K562 (cell line): ENCODE results near the gene HSD3B7. TPM values are rescaled to one million over a fixed set of nuclear protein-coding genes. Genes with fewer than 3 reads are reported as not detected.

ENCODE experiments used
- CBFA2T2 ChIP-seq: fragments of 450-650 bp; conservative IDR thresholded peaks from 2 replicates; pipeline ENCODE4 v1.6.1; 2017; ENCODE audit warnings: mild to moderate bottlenecking
- GATA2 ChIP-seq: sonication (generic); formaldehyde crosslinking; IDR thresholded peaks from 2 replicates; pipeline ENCODE4 v1.4.0; 2020; ENCODE audit warnings: mild to moderate bottlenecking, missing genetic modification reagents
- KLF16 ChIP-seq: IDR thresholded peaks from 2 replicates; pipeline ENCODE4 v1.6.1; 2016; ENCODE audit warnings: antibody characterized with exemption
- MTA1 ChIP-seq: fragments of 450-650 bp; IDR thresholded peaks from 2 replicates; pipeline ENCODE4 v1.6.1; 2017; ENCODE audit warnings: borderline replicate concordance
- NCOA2 ChIP-seq, 2 experiments: fragments of 450-650 bp; IDR thresholded peaks; 2 replicates each; pipeline ENCODE4 v1.6.1; 2018; ENCODE audit warnings: mild to moderate bottlenecking in 2 of 2, moderate library complexity in 1 of 2; ENCODE audit not compliant: partially characterized antibody in 2 of 2
- POLR2G ChIP-seq: fragments of 200-400 bp; formaldehyde crosslinking; IDR thresholded peaks from 2 replicates; pipeline ENCODE4 v1.6.1; 2017; ENCODE audit warnings: low read depth, mild to moderate bottlenecking, antibody characterized with exemption, low read length, moderate library complexity
- SAP30 ChIP-seq: fragments of 200-600 bp; sonication (generic); IDR thresholded peaks from 2 replicates; pipeline ENCODE4 v1.6.1; 2012; ENCODE audit warnings: borderline replicate concordance, low read depth, mild to moderate bottlenecking, moderate library complexity, low read length, control low read depth, inconsistent platforms; ENCODE audit not compliant: insufficient read depth, poor library complexity, severe bottlenecking
- ZNF232 ChIP-seq: sonication (generic); formaldehyde crosslinking; IDR thresholded peaks from 2 replicates; pipeline ENCODE4 v1.8.0; 2022; ENCODE audit warnings: mild to moderate bottlenecking, missing genetic modification reagents
- ZNF436 ChIP-seq: fragments of 250-450, 450-650 bp; sonication (Bioruptor Pico); formaldehyde crosslinking; IDR thresholded peaks from 2 replicates; pipeline ENCODE4 v1.7.0; 2020; ENCODE audit warnings: mild to moderate bottlenecking
- polyA plus RNA-seq, 8 experiments: library from polyadenylated mRNA; depleted of rRNA in 4 of 8; stranded (reverse) in 5 of 8; unstranded in 3 of 8; fragments of >200 nt; fragmentation: Nextera tagmentation in 2 of 8; fragmentation: Illumina TruSeq in 1 of 8; extraction: Ambion mirVana in 2 of 8; extraction: Trizol in 1 of 8; gene quantifications; 2 replicates each; pipeline versions ENCODE4 v1.2.1 to v1.2.3, GENCODE V29; 2011 to 2014; ENCODE audit warnings: inconsistent platforms in 1 of 8, missing spikeins in 1 of 8
- total RNA-seq, 7 experiments: library from RNA; depleted of rRNA in 6 of 7; stranded (reverse); fragments of >200 nt in 6 of 7; fragmentation: Illumina TruSeq in 2 of 7; extraction: Trizol in 2 of 7; gene quantifications; 2 replicates each; pipeline versions ENCODE4 v1.2.1 to v1.2.3, GENCODE V29; 2011 to 2021; ENCODE audit warnings: low replicate concordance in 1 of 7
- TF ChIP-seq, protein P1 (sequence below): sonication (generic); formaldehyde crosslinking; IDR thresholded peaks from 2 replicates; pipeline ENCODE4 v1.8.1; 2023; ENCODE audit warnings: missing genetic modification reagents, mild to moderate bottlenecking, borderline replicate concordance
- TF ChIP-seq, protein P2 (sequence below): fragments of 450-650 bp; formaldehyde crosslinking; IDR thresholded peaks from 2 replicates; pipeline ENCODE4 v1.4.0; 2022; ENCODE audit warnings: mild to moderate bottlenecking, moderate library complexity
- TF ChIP-seq, protein P3 (sequence below): sonication (generic); formaldehyde crosslinking; IDR thresholded peaks from 2 replicates; pipeline ENCODE4 v1.9.0; 2022; ENCODE audit warnings: mild to moderate bottlenecking, missing genetic modification reagents
- TF ChIP-seq, protein P4 (sequence below): fragments of 250-450 bp; sonication (Bioruptor Pico); IDR thresholded peaks from 2 replicates; pipeline ENCODE4 v1.4.0; 2020; ENCODE audit warnings: mild to moderate bottlenecking
- TF ChIP-seq, protein P5 (sequence below): sonication (generic); formaldehyde crosslinking; IDR thresholded peaks from 2 replicates; pipeline ENCODE4 v1.8.1; 2023; ENCODE audit warnings: mild to moderate bottlenecking, missing genetic modification reagents
- TF ChIP-seq, protein P6 (sequence below): fragments of 450-650 bp; formaldehyde crosslinking; IDR thresholded peaks from 2 replicates; pipeline ENCODE4 v1.4.0; 2020; ENCODE audit warnings: mild to moderate bottlenecking, moderate library complexity

The HSD3B7 gene
- total and polyA plus RNA-seq, 9 of the 15 experiments (the other 6 are each of a cell fraction or from before 2014, with no cell fraction given): 5.4 to 49.1 (median 23.0) TPM

DNA sequence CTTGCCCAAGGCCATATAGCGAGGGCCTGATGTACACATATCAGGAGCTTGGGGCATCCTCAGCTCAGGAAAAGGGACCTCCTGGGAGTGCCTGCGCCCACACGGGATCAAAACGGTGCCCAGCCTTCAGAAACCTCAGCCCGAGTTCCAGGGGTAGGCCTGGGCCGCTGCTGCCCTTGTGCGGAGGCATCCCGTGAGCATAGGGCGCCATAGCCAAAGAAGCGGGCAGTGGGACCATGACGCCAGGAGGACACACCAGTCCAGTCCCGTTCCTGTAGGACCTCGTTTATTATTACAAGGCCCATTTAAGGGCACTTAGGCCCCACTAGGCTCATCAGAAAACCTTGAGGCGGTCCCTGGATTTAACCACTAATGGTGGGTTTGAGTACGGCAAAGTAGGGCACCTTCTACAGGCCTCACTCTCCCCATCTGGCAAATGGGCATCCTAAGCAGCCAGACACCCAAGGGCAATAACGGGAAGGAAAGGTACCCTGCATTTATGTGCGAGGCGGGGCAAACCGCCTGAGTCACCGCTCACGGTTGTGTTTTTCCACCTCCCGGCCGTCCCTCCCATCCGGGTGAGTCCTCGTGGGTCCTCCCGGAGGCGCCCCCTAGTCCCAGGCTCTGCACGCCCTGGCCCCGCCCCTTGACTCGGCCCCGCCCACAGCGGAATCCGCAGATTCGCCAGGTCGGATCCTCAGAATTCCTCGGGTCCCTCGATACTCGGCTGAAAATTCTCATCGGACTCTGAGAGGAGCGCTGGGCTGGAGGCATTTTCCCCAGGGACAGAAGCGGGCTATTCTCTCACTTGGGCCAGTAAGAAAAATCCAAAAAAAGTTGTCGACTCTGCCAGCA lies 28.2 kb upstream of the HSD3B7 start (continued):
- no peak for TF ChIP-seq MTA1
- no peak for TF ChIP-seq NCOA2 (IDR thresholded peaks at IDR 0.05; ENCODE audit: partially characterized antibody in 2 of 2)
- TF ChIP-seq CBFA2T2: no peak
- TF ChIP-seq, protein P1, sequence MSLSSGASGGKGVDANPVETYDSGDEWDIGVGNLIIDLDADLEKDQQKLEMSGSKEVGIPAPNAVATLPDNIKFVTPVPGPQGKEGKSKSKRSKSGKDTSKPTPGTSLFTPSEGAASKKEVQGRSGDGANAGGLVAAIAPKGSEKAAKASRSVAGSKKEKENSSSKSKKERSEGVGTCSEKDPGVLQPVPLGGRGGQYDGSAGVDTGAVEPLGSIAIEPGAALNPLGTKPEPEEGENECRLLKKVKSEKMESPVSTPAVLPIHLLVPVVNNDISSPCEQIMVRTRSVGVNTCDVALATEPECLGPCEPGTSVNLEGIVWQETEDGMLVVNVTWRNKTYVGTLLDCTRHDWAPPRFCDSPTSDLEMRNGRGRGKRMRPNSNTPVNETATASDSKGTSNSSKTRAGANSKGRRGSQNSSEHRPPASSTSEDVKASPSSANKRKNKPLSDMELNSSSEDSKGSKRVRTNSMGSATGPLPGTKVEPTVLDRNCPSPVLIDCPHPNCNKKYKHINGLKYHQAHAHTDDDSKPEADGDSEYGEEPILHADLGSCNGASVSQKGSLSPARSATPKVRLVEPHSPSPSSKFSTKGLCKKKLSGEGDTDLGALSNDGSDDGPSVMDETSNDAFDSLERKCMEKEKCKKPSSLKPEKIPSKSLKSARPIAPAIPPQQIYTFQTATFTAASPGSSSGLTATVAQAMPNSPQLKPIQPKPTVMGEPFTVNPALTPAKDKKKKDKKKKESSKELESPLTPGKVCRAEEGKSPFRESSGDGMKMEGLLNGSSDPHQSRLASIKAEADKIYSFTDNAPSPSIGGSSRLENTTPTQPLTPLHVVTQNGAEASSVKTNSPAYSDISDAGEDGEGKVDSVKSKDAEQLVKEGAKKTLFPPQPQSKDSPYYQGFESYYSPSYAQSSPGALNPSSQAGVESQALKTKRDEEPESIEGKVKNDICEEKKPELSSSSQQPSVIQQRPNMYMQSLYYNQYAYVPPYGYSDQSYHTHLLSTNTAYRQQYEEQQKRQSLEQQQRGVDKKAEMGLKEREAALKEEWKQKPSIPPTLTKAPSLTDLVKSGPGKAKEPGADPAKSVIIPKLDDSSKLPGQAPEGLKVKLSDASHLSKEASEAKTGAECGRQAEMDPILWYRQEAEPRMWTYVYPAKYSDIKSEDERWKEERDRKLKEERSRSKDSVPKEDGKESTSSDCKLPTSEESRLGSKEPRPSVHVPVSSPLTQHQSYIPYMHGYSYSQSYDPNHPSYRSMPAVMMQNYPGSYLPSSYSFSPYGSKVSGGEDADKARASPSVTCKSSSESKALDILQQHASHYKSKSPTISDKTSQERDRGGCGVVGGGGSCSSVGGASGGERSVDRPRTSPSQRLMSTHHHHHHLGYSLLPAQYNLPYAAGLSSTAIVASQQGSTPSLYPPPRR (CRISPR knock-in tag): no peak
- TF ChIP-seq GATA2 (CRISPR knock-in tag): no peak
- TF ChIP-seq POLR2G: peak; percentile 62
- TF ChIP-seq KLF16: no peak
- TF ChIP-seq SAP30: no peak
- TF ChIP-seq, protein P2, sequence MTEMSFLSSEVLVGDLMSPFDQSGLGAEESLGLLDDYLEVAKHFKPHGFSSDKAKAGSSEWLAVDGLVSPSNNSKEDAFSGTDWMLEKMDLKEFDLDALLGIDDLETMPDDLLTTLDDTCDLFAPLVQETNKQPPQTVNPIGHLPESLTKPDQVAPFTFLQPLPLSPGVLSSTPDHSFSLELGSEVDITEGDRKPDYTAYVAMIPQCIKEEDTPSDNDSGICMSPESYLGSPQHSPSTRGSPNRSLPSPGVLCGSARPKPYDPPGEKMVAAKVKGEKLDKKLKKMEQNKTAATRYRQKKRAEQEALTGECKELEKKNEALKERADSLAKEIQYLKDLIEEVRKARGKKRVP (CRISPR knock-in tag): no peak
- TF ChIP-seq ZNF436 (CRISPR knock-in tag): no peak
- no peak for TF ChIP-seq ZNF232 (CRISPR knock-in tag)
- TF ChIP-seq, protein P3, sequence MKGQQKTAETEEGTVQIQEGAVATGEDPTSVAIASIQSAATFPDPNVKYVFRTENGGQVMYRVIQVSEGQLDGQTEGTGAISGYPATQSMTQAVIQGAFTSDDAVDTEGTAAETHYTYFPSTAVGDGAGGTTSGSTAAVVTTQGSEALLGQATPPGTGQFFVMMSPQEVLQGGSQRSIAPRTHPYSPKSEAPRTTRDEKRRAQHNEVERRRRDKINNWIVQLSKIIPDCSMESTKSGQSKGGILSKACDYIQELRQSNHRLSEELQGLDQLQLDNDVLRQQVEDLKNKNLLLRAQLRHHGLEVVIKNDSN: no peak
- TF ChIP-seq, protein P4, sequence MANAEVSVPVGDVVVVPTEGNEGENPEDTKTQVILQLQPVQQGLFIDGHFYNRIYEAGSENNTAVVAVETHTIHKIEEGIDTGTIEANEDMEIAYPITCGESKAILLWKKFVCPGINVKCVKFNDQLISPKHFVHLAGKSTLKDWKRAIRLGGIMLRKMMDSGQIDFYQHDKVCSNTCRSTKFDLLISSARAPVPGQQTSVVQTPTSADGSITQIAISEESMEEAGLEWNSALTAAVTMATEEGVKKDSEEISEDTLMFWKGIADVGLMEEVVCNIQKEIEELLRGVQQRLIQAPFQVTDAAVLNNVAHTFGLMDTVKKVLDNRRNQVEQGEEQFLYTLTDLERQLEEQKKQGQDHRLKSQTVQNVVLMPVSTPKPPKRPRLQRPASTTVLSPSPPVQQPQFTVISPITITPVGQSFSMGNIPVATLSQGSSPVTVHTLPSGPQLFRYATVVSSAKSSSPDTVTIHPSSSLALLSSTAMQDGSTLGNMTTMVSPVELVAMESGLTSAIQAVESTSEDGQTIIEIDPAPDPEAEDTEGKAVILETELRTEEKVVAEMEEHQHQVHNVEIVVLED: no peak
- TF ChIP-seq, protein P5, sequence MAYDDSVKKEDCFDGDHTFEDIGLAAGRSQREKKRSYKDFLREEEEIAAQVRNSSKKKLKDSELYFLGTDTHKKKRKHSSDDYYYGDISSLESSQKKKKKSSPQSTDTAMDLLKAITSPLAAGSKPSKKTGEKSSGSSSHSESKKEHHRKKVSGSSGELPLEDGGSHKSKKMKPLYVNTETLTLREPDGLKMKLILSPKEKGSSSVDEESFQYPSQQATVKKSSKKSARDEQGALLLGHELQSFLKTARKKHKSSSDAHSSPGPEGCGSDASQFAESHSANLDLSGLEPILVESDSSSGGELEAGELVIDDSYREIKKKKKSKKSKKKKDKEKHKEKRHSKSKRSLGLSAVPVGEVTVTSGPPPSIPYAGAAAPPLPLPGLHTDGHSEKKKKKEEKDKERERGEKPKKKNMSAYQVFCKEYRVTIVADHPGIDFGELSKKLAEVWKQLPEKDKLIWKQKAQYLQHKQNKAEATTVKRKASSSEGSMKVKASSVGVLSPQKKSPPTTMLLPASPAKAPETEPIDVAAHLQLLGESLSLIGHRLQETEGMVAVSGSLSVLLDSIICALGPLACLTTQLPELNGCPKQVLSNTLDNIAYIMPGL (CRISPR knock-in tag): no peak
- TF ChIP-seq, protein P6, sequence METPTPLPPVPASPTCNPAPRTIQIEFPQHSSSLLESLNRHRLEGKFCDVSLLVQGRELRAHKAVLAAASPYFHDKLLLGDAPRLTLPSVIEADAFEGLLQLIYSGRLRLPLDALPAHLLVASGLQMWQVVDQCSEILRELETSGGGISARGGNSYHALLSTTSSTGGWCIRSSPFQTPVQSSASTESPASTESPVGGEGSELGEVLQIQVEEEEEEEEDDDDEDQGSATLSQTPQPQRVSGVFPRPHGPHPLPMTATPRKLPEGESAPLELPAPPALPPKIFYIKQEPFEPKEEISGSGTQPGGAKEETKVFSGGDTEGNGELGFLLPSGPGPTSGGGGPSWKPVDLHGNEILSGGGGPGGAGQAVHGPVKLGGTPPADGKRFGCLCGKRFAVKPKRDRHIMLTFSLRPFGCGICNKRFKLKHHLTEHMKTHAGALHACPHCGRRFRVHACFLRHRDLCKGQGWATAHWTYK: no peak
